K562 (cell line): ENCODE results near the gene AHCYL2. TPM values are rescaled to one million over a fixed set of nuclear protein-coding genes. Genes with fewer than 3 reads are reported as not detected.
A peak's percentile ranks its signal among the peaks of the same experiment; 100 is the strongest.

Experiments
- CBX8 ChIP-seq: fragments of 200-600 bp; sonication (generic); IDR thresholded peaks from 2 replicates; pipeline ENCODE4 v1.6.1; 2012; ENCODE audit warnings: borderline replicate concordance, mixed run types, low read depth, mild to moderate bottlenecking, moderate library complexity, mixed read lengths, low read length, control low read depth, inconsistent platforms; ENCODE audit not compliant: poor library complexity, severe bottlenecking; ENCODE audit errors: extremely low read depth
- DPF2 ChIP-seq: fragments of 450-650 bp; IDR thresholded peaks from 2 replicates; pipeline ENCODE4 v1.6.1; 2016
- E2F4 ChIP-seq: sonication (generic); formaldehyde crosslinking; IDR thresholded peaks from 2 replicates; pipeline ENCODE4 v1.8.0; 2022; ENCODE audit warnings: mild to moderate bottlenecking, low read depth, missing genetic modification reagents
- FOXJ3 ChIP-seq: sonication (generic); formaldehyde crosslinking; IDR thresholded peaks from 2 replicates; pipeline ENCODE4 v1.4.0; 2020; ENCODE audit warnings: mild to moderate bottlenecking, missing genetic modification reagents
- HNRNPH1 ChIP-seq: fragments of 200-400 bp; formaldehyde crosslinking; optimal IDR thresholded peaks from 2 replicates; pipeline ENCODE3; 2017; ENCODE audit warnings: low read depth, mild to moderate bottlenecking, low read length, moderate library complexity
- HSF4 ChIP-seq: fragments of 250-450 bp; sonication (Bioruptor Pico); IDR thresholded peaks from 2 replicates; pipeline ENCODE4 v2.1.2; 2022; ENCODE audit warnings: mild to moderate bottlenecking, moderate library complexity, borderline replicate concordance
- IRF2 ChIP-seq: sonication (generic); formaldehyde crosslinking; IDR thresholded peaks from 2 replicates; pipeline ENCODE4 v1.8.1; 2022; ENCODE audit warnings: mild to moderate bottlenecking, missing genetic modification reagents
- KLF6 ChIP-seq: fragments of 250-450 bp; sonication (Bioruptor Pico); IDR thresholded peaks from 2 replicates; pipeline ENCODE4 v1.4.0; 2020; ENCODE audit warnings: mild to moderate bottlenecking, moderate library complexity, borderline replicate concordance
- MBD1 ChIP-seq: fragments of 250-450 bp; sonication (Bioruptor Pico); IDR thresholded peaks from 2 replicates; pipeline ENCODE4 v1.8.0; 2022; ENCODE audit warnings: inconsistent platforms
- MTA1 ChIP-seq: fragments of 450-650 bp; IDR thresholded peaks from 2 replicates; pipeline ENCODE4 v1.6.1; 2017; ENCODE audit warnings: borderline replicate concordance
- POLR2G ChIP-seq: fragments of 200-400 bp; formaldehyde crosslinking; IDR thresholded peaks from 2 replicates; pipeline ENCODE4 v1.6.1; 2017; ENCODE audit warnings: low read depth, mild to moderate bottlenecking, antibody characterized with exemption, low read length, moderate library complexity
- TEAD4 ChIP-seq, 2 experiments: sonication (generic) in 1 of 2; formaldehyde crosslinking in 1 of 2; IDR thresholded peaks; 2 replicates each; pipeline versions ENCODE4 v1.6.1 to v1.8.0; 2012 to 2022; ENCODE audit warnings: borderline replicate concordance in 1 of 2, inconsistent platforms in 1 of 2, low read length in 1 of 2, mild to moderate bottlenecking in 1 of 2, missing genetic modification reagents in 1 of 2
- THRAP3 ChIP-seq: fragments of 450-650 bp; IDR thresholded peaks from 2 replicates; pipeline ENCODE4 v1.6.1; 2016; ENCODE audit warnings: mild to moderate bottlenecking, inconsistent platforms, borderline replicate concordance
- TSC22D4 ChIP-seq: fragments of 450-650 bp; IDR thresholded peaks from 2 replicates; pipeline ENCODE4 v1.6.1; 2016; ENCODE audit warnings: missing genetic modification characterization, missing biosample characterization, control low read depth
- ZBTB33 ChIP-seq: sonication (generic); formaldehyde crosslinking; IDR thresholded peaks from 2 replicates; pipeline ENCODE4 v1.8.1; 2023; ENCODE audit warnings: mild to moderate bottlenecking, missing genetic modification reagents
- ZNF133 ChIP-seq: fragments of 250-450 bp; sonication (Bioruptor Pico); IDR thresholded peaks from 2 replicates; pipeline ENCODE4 v1.4.0; 2020; ENCODE audit warnings: mild to moderate bottlenecking
- ZNF140 ChIP-seq: fragments of 250-450 bp; sonication (Bioruptor Pico); IDR thresholded peaks from 2 replicates; pipeline ENCODE4 v1.8.0; 2021; ENCODE audit warnings: moderate library complexity, mild to moderate bottlenecking, inconsistent platforms
- ZNF184 ChIP-seq: sonication (generic); formaldehyde crosslinking; IDR thresholded peaks from 2 replicates; pipeline ENCODE4 v1.5.0; 2020; ENCODE audit warnings: missing genetic modification reagents
- ZNF197 ChIP-seq: fragments of 200-800 bp; sonication (Bioruptor generic); IDR thresholded peaks from 2 replicates; pipeline ENCODE4 v1.6.1; 2016; ENCODE audit warnings: low read depth, missing genetic modification characterization, missing compliant biosample characterization
- ZNF384 ChIP-seq: IDR thresholded peaks from 2 replicates; pipeline ENCODE4 v1.6.1; 2012; ENCODE audit warnings: low read depth, low read length, improper control_type of control experiment
- polyA plus RNA-seq, 8 experiments: library from polyadenylated mRNA; depleted of rRNA in 4 of 8; stranded (reverse) in 5 of 8; unstranded in 3 of 8; fragments of >200 nt; fragmentation: Nextera tagmentation in 2 of 8; fragmentation: Illumina TruSeq in 1 of 8; extraction: Ambion mirVana in 2 of 8; extraction: Trizol in 1 of 8; gene quantifications; 2 replicates each; pipeline versions ENCODE4 v1.2.1 to v1.2.3, GENCODE V29; 2011 to 2014; ENCODE audit warnings: inconsistent platforms in 1 of 8, missing spikeins in 1 of 8
- total RNA-seq, 7 experiments: library from RNA; depleted of rRNA in 6 of 7; stranded (reverse); fragments of >200 nt in 6 of 7; fragmentation: Illumina TruSeq in 2 of 7; extraction: Trizol in 2 of 7; gene quantifications; 2 replicates each; pipeline versions ENCODE4 v1.2.1 to v1.2.3, GENCODE V29; 2011 to 2021; ENCODE audit warnings: low replicate concordance in 1 of 7
- TF ChIP-seq, protein P1 (sequence below): fragments of 450-650 bp; formaldehyde crosslinking; IDR thresholded peaks from 2 replicates; pipeline ENCODE4 v1.4.0; 2020; ENCODE audit warnings: mild to moderate bottlenecking, moderate library complexity

AHCYL2 gene
- total and polyA plus RNA-seq, 9 of the 15 experiments (the other 6 are each of a cell fraction or from before 2014, with no cell fraction given) = 0.93 to 10.5 (median 5.2) TPM

GRCh38 chr7:129438839-129439651, 214.2 kb downstream of the AHCYL2 start (continued):
- TF ChIP-seq HSF4 (CRISPR knock-in tag) = no peak
- TF ChIP-seq TSC22D4 = no peak
- TF ChIP-seq MBD1 = no peak
- no peak for TF ChIP-seq ZNF140 (CRISPR knock-in tag)
- no peak for TF ChIP-seq ZNF184 (CRISPR knock-in tag)
- TF ChIP-seq HNRNPH1 = no peak
- TF ChIP-seq POLR2G = no peak
- TF ChIP-seq, protein P1, sequence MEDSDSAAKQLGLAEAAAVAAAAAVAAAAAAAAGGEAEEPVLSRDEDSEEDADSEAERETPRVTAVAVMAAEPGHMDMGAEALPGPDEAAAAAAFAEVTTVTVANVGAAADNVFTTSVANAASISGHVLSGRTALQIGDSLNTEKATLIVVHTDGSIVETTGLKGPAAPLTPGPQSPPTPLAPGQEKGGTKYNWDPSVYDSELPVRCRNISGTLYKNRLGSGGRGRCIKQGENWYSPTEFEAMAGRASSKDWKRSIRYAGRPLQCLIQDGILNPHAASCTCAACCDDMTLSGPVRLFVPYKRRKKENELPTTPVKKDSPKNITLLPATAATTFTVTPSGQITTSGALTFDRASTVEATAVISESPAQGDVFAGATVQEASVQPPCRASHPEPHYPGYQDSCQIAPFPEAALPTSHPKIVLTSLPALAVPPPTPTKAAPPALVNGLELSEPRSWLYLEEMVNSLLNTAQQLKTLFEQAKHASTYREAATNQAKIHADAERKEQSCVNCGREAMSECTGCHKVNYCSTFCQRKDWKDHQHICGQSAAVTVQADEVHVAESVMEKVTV (CRISPR knock-in tag) = peak; percentile 13; the same call in 1 of the 2 replicates
- TF ChIP-seq ZNF197 (CRISPR knock-in tag) = no peak; the same call in 1 of the 2 replicates
- no peak for TF ChIP-seq ZNF133 (CRISPR knock-in tag)
- no peak for TF ChIP-seq E2F4 (CRISPR knock-in tag)
- TF ChIP-seq TEAD4 (IDR thresholded peaks at IDR 0.05; ENCODE audit: low read length) = peak; percentile 92
- no peak for TF ChIP-seq TEAD4 (CRISPR knock-in tag; IDR thresholded peaks at IDR 0.05; ENCODE audit: borderline replicate concordance)
- peak; percentile 64 for TF ChIP-seq THRAP3
- peak; percentile 99 for TF ChIP-seq DPF2
- no peak for TF ChIP-seq FOXJ3 (CRISPR knock-in tag)
- TF ChIP-seq CBX8 = no peak
- no peak for TF ChIP-seq ZNF384
- no peak for TF ChIP-seq ZBTB33 (CRISPR knock-in tag)
- peak; percentile 79 for TF ChIP-seq MTA1
- no peak for TF ChIP-seq KLF6 (CRISPR knock-in tag)
- TF ChIP-seq IRF2 (CRISPR knock-in tag) = no peak
